ENCODE data around the gene G6PC1.

- no peak for TF ChIP-seq CTCF (IDR thresholded peaks at IDR 0.05)
- TF ChIP-seq POLR2A (IDR thresholded peaks at IDR 0.05) = no peak
- TF ChIP-seq EP300 (IDR thresholded peaks at IDR 0.05) = no peak
Measured at GRCh38 chr17:42917236-42917603, 16.6 kb downstream of the G6PC1 start.

Data from tibial nerve (tissue), 4 donors.